ENCODE results near the gene EEA1.

Gene EEA1

GRCh38 chr12:92943482-92944250 lies 14.6 kb upstream of the EEA1 start:
- TF ChIP-seq FOXM1 (IDR thresholded peaks at IDR 0.05; ENCODE audit: borderline replicate concordance) = no peak
- TF ChIP-seq PKNOX1 (IDR thresholded peaks at IDR 0.05) = 0 out of 2 replicates have a peak, but pooled peaks have one; percentile 4
- ChIA-PET POLR2A (no interaction called here), CTCF (interaction anchor here (0.8 kb wide), 1 partner anchor 17 kb away, joined by 7 read pairs; no protein-coding TSS in a partner anchor)
- no peak for DNase-seq (ENCODE audit: extremely low spot score)

GRCh38 chr12:92942905-92943304 lies 13.8 kb upstream of the EEA1 start:
- no peak for DNase-seq (ENCODE audit: extremely low spot score)
- CTCF ChIA-PET = no interaction called here
- POLR2A ChIA-PET = interaction anchor here (0.7 kb wide), 1 partner anchor 14 kb away, joined by 4 read pairs; the partner anchor contains the start of gene EEA1
- no peak for TF ChIP-seq SUZ12 (IDR thresholded peaks at IDR 0.05)
- no peak for TF ChIP-seq NFRKB (IDR thresholded peaks at IDR 0.05)
- TF ChIP-seq BHLHE40 (IDR thresholded peaks at IDR 0.05; ENCODE audit: borderline replicate concordance) = no peak
- no peak for TF ChIP-seq ZNF384 (IDR thresholded peaks at IDR 0.05)
- TF ChIP-seq FOXM1 (IDR thresholded peaks at IDR 0.05; ENCODE audit: borderline replicate concordance) = no peak
- TF ChIP-seq FOXK2 (IDR thresholded peaks at IDR 0.05) = no peak
- no peak for TF ChIP-seq SP1 (IDR thresholded peaks at IDR 0.05)
- TF ChIP-seq L3MBTL2 (conservative IDR thresholded peaks at IDR 0.05) = no peak
- TF ChIP-seq TARDBP (IDR thresholded peaks at IDR 0.05) = no peak
- TF ChIP-seq ARNT (IDR thresholded peaks at IDR 0.05) = no peak
- TF ChIP-seq LEF1 (IDR thresholded peaks at IDR 0.05; ENCODE audit: borderline replicate concordance) = no peak
- TF ChIP-seq HDGF (IDR thresholded peaks at IDR 0.05; ENCODE audit: borderline replicate concordance) = no peak
- TF ChIP-seq ELF4 (IDR thresholded peaks at IDR 0.05) = no peak
- TF ChIP-seq PKNOX1 (IDR thresholded peaks at IDR 0.05) = no peak
- no peak for TF ChIP-seq CTBP1 (IDR thresholded peaks at IDR 0.05; ENCODE audit: borderline replicate concordance)
- TF ChIP-seq FOXA1 (IDR thresholded peaks at IDR 0.05) = no peak

GRCh38 chr12:92939116-92939515 lies 10.0 kb upstream of the EEA1 start:
- CTCF ChIA-PET = no interaction called here
- TF ChIP-seq ARNT (IDR thresholded peaks at IDR 0.05) (no peak), HDGF (IDR thresholded peaks at IDR 0.05; ENCODE audit: borderline replicate concordance) (no peak), BHLHE40 (IDR thresholded peaks at IDR 0.05; ENCODE audit: borderline replicate concordance) (no peak), FOXK2 (IDR thresholded peaks at IDR 0.05) (no peak), ELF4 (IDR thresholded peaks at IDR 0.05) (no peak), SP1 (IDR thresholded peaks at IDR 0.05) (no peak), PKNOX1 (IDR thresholded peaks at IDR 0.05) (no peak), SUZ12 (IDR thresholded peaks at IDR 0.05) (no peak), CTBP1 (IDR thresholded peaks at IDR 0.05; ENCODE audit: borderline replicate concordance) (no peak), TARDBP (IDR thresholded peaks at IDR 0.05) (no peak), ZNF384 (IDR thresholded peaks at IDR 0.05) (no peak), FOXM1 (IDR thresholded peaks at IDR 0.05; ENCODE audit: borderline replicate concordance) (no peak), L3MBTL2 (conservative IDR thresholded peaks at IDR 0.05) (no peak), NFRKB (IDR thresholded peaks at IDR 0.05) (no peak), FOXA1 (IDR thresholded peaks at IDR 0.05) (no peak), LEF1 (IDR thresholded peaks at IDR 0.05; ENCODE audit: borderline replicate concordance) (no peak)
- no peak for DNase-seq (ENCODE audit: extremely low spot score)
- POLR2A ChIA-PET = no interaction called here

- ChIA-PET CTCF (no interaction called here), POLR2A (no interaction called here)
- TF ChIP-seq FOXA1 (IDR thresholded peaks at IDR 0.05) = no peak
- no peak for DNase-seq (ENCODE audit: extremely low spot score)
Observed at GRCh38 chr12:92938638-92939037, 9.5 kb upstream of the EEA1 start.

- ChIA-PET POLR2A (no interaction called here), CTCF (interaction anchor here (0.6 kb wide), 1 partner anchor 50 kb away, joined by 6 read pairs; no protein-coding TSS in a partner anchor)
- TF ChIP-seq L3MBTL2 (conservative IDR thresholded peaks at IDR 0.05) (no peak), FOXK2 (IDR thresholded peaks at IDR 0.05) (no peak), PKNOX1 (IDR thresholded peaks at IDR 0.05) (no peak), ARNT (IDR thresholded peaks at IDR 0.05) (no peak), FOXA1 (IDR thresholded peaks at IDR 0.05) (no peak), SUZ12 (IDR thresholded peaks at IDR 0.05) (no peak)
- DNase-seq (ENCODE audit: extremely low spot score) = no peak
Observed at GRCh38 chr12:92938018-92938417, 8.9 kb upstream of the EEA1 start.

- ChIA-PET POLR2A (no interaction called here), CTCF (no interaction called here)
- no peak for TF ChIP-seq SP1 (IDR thresholded peaks at IDR 0.05)
- TF ChIP-seq PKNOX1 (IDR thresholded peaks at IDR 0.05) = no peak
- TF ChIP-seq ELF4 (IDR thresholded peaks at IDR 0.05) = no peak
- no peak for TF ChIP-seq ZNF384 (IDR thresholded peaks at IDR 0.05)
- TF ChIP-seq FOXM1 (IDR thresholded peaks at IDR 0.05; ENCODE audit: borderline replicate concordance) = no peak
- TF ChIP-seq LEF1 (IDR thresholded peaks at IDR 0.05; ENCODE audit: borderline replicate concordance) = no peak
- TF ChIP-seq FOXK2 (IDR thresholded peaks at IDR 0.05) = no peak
- TF ChIP-seq BHLHE40 (IDR thresholded peaks at IDR 0.05; ENCODE audit: borderline replicate concordance) = no peak
- no peak for TF ChIP-seq FOXA1 (IDR thresholded peaks at IDR 0.05)
- TF ChIP-seq CTBP1 (IDR thresholded peaks at IDR 0.05; ENCODE audit: borderline replicate concordance) = no peak
- TF ChIP-seq TARDBP (IDR thresholded peaks at IDR 0.05) = no peak
- TF ChIP-seq HDGF (IDR thresholded peaks at IDR 0.05; ENCODE audit: borderline replicate concordance) = no peak
- TF ChIP-seq SUZ12 (IDR thresholded peaks at IDR 0.05) = no peak
- no peak for TF ChIP-seq L3MBTL2 (conservative IDR thresholded peaks at IDR 0.05)
- no peak for TF ChIP-seq NFRKB (IDR thresholded peaks at IDR 0.05)
- TF ChIP-seq ARNT (IDR thresholded peaks at IDR 0.05) = no peak
- DNase-seq (ENCODE audit: extremely low spot score) = no peak
Observed at GRCh38 chr12:92933606-92934005, 4.5 kb upstream of the EEA1 start.

Measured in HEK293T (cell line).